CD14-positive monocyte (primary cell): Measurements from ENCODE around the gene GTF2F2. TPM values are rescaled to one million over a fixed set of nuclear protein-coding genes. Genes with fewer than 3 reads are reported as not detected.

Experiments
- DNase-seq, 3 donors: peaks; one replicate each; pipeline ENCODE4 v3.0.0-alpha.2; 2011 to 2022
- H2AFZ ChIP-seq: 2 replicates; pipeline ENCODE4 v1.6.0; 2012; ENCODE audit warnings: mild to moderate bottlenecking, low read depth, low read length, inconsistent platforms; ENCODE audit not compliant: insufficient read depth, poor library complexity, severe bottlenecking
- H3K27ac ChIP-seq, 2 donors: 1 replicate in 1 of 2; 2 replicates in 1 of 2; pipeline ENCODE4 v1.5.1; 2012 to 2013; ENCODE audit warnings: low read length in 2 of 2, control low read depth in 1 of 2, inconsistent platforms in 1 of 2, low read depth in 1 of 2, mild to moderate bottlenecking in 1 of 2
- H3K27me3 ChIP-seq, 2 donors: one replicate each; pipeline versions ENCODE4 v1.6.0 to v1.6.1; 2011 to 2013; ENCODE audit warnings: low read length in 2 of 2; ENCODE audit not compliant: control insufficient read depth in 2 of 2, insufficient read depth in 2 of 2
- H3K36me3 ChIP-seq, 2 donors: replicated peaks in 1 of 2; 1 replicate in 1 of 2; 2 replicates in 1 of 2; pipeline versions ENCODE4 v1.5.1 to v1.6.1; 2012 to 2013; ENCODE audit warnings: low read length in 2 of 2, control low read depth in 1 of 2, inconsistent platforms in 1 of 2, mild to moderate bottlenecking in 1 of 2; ENCODE audit not compliant: insufficient read depth in 2 of 2, control insufficient read depth in 1 of 2
- H3K4me1 ChIP-seq, 2 donors: 1 replicate in 1 of 2; 2 replicates in 1 of 2; pipeline versions ENCODE4 v1.5.1 to v1.6.1; 2012 to 2013; ENCODE audit warnings: low read length in 2 of 2, control low read depth in 1 of 2, inconsistent platforms in 1 of 2, mild to moderate bottlenecking in 1 of 2, moderate library complexity in 1 of 2; ENCODE audit not compliant: insufficient read depth in 2 of 2, control insufficient read depth in 1 of 2
- H3K4me2 ChIP-seq: replicated peaks from 2 replicates; pipeline ENCODE3; 2012; ENCODE audit warnings: low read length, moderate library complexity, mild to moderate bottlenecking; ENCODE audit not compliant: poor library complexity, severe bottlenecking; ENCODE audit errors: extremely low read depth
- H3K4me3 ChIP-seq, 3 experiments: fragments of 200-600 bp in 1 of 3; sonication (generic) in 1 of 3; replicated peaks in 1 of 3; 1 replicate in 2 of 3; 2 replicates in 1 of 3; pipeline ENCODE4 v1.5.1; 2011 to 2013; ENCODE audit warnings: low read length in 3 of 3, mild to moderate bottlenecking in 3 of 3, control low read depth in 2 of 3, low read depth in 2 of 3, inconsistent platforms in 1 of 3, moderate library complexity in 1 of 3
- H3K79me2 ChIP-seq: 2 replicates; pipeline ENCODE4 v1.6.0; 2012; ENCODE audit warnings: mild to moderate bottlenecking, control low read depth, inconsistent platforms, low read length, moderate library complexity; ENCODE audit not compliant: insufficient read depth
- H3K9ac ChIP-seq: 2 replicates; pipeline ENCODE4 v1.6.0; 2017; ENCODE audit warnings: low read length, mild to moderate bottlenecking; ENCODE audit not compliant: insufficient read depth, poor library complexity, severe bottlenecking
- H3K9me3 ChIP-seq, 2 donors: replicated peaks in 1 of 2; 1 replicate in 1 of 2; 2 replicates in 1 of 2; pipeline versions ENCODE4 v1.5.1 to v1.6.1; 2012 to 2013; ENCODE audit warnings: low read length in 2 of 2, control low read depth in 1 of 2; ENCODE audit not compliant: control insufficient read depth in 1 of 2, insufficient read depth in 1 of 2
- H4K20me1 ChIP-seq: 2 replicates; pipeline ENCODE4 v1.6.0; 2012; ENCODE audit warnings: mild to moderate bottlenecking, low read length, control low read depth, moderate library complexity; ENCODE audit not compliant: insufficient read depth
- H3K27ac Mint-ChIP-seq, 7 donors: one replicate each; pipeline ENCODE4 v1.8.0; 2020; ENCODE audit warnings: mild to moderate bottlenecking in 7 of 7, mixed read lengths in 7 of 7, moderate library complexity in 6 of 7, inconsistent platforms in 2 of 7
- H3K27me3 Mint-ChIP-seq, 3 donors: one replicate each; pipeline ENCODE4 v1.8.0; 2021 to 2022; ENCODE audit warnings: low read depth in 3 of 3, mild to moderate bottlenecking in 3 of 3, mixed read lengths in 3 of 3, moderate library complexity in 3 of 3, inconsistent platforms in 1 of 3
- H3K36me3 Mint-ChIP-seq, 2 donors: one replicate each; pipeline ENCODE4 v1.8.0; 2020; ENCODE audit warnings: mixed read lengths in 2 of 2, inconsistent platforms in 1 of 2, mild to moderate bottlenecking in 1 of 2
- H3K4me1 Mint-ChIP-seq: one replicate; pipeline ENCODE4 v1.8.0; 2020; ENCODE audit warnings: mild to moderate bottlenecking, mixed read lengths
- H3K4me3 Mint-ChIP-seq, 2 donors: one replicate each; pipeline ENCODE4 v1.8.0; 2020; ENCODE audit warnings: mild to moderate bottlenecking in 2 of 2, mixed read lengths in 2 of 2, moderate library complexity in 1 of 2
- H3K9me3 Mint-ChIP-seq, 7 donors: one replicate each; pipeline ENCODE4 v1.8.0; 2020 to 2022; ENCODE audit warnings: mixed read lengths in 7 of 7, mild to moderate bottlenecking in 6 of 7, moderate library complexity in 6 of 7, inconsistent platforms in 2 of 7
- WGBS: methylation state at CpG from one replicate; pipeline ENCODE4 v1.1.5; 2013; ENCODE audit warnings: missing lambda C conversion rate; ENCODE audit not compliant: insufficient coverage; 5-methylcytosine and 5-hydroxymethylcytosine counted together
- intact Hi-C, 2 donors: fragments of 100-400 bp; cut with micrococcal nuclease; formaldehyde crosslinking; loops; one replicate each; pipeline versions ENCODE4 v1.15.0 to v1.15.1; 2023
- polyA plus RNA-seq, 3 donors: library from polyadenylated mRNA; depleted of rRNA in 1 of 3; unstranded in 2 of 3; stranded (reverse) in 1 of 3; fragments of 300-500 nt in 2 of 3; fragments of >200 nt in 1 of 3; fragmentation: Illumina TruSeq in 2 of 3; gene quantifications; 1 replicate in 2 of 3; 2 replicates in 1 of 3; pipeline ENCODE4 v1.2.3, GENCODE V29; 2012 to 2021
- TF ChIP-seq, protein P1 (sequence below): fragments of 200-600 bp; IDR thresholded peaks from one replicate; pipeline ENCODE4 v1.8.0; 2022; ENCODE audit warnings: antibody characterized with exemption, mild to moderate bottlenecking

Gene GTF2F2
- polyA plus RNA-seq, 3 donors = 8.1 to 10.4 (median 8.5) TPM

DNA sequence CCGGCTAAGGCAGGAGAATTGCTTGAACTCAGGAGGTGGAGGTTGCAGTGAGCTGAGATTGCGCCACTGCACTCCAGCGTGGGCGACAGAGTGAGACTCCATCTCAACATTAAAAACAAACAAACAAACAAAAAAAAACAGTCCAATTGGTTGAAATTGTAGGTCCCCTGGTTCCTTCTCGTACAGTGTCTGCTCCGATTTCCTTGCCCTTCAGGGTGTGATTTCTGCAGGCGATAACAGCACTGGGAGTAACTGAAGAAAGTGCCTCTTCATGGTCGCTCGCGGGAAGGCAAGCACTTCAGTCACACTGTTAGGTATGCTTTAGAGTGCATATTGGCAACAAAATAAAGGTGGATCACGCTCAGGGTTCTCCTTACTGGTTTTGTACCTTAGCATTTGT lies 181.0 kb downstream of the GTF2F2 start:
- H3K4me1 Mint-ChIP-seq = peaks cover 3% of the 10 kb centered on the region
- intact Hi-C loops = no loop called here
- Histone ChIP-seq H4K20me1 (no peaks in the 10 kb centered on the region), H3K4me3 (no peak overlapping the region), H3K4me2 (no peak overlapping the region), H3K9ac (no peak overlapping the region), H3K79me2 (no peaks in the 10 kb centered on the region), H3K36me3 (no peaks in the 10 kb centered on the region), H3K27me3 (no peaks in the 10 kb centered on the region), H2AFZ (no peak overlapping the region), H3K4me1 (no peaks in the 10 kb centered on the region), H3K9me3 (no peaks in the 10 kb centered on the region), H3K27ac (no peak overlapping the region)
- H3K4me3 Mint-ChIP-seq = no peak overlapping the region
- H3K27me3 Mint-ChIP-seq = peaks cover 0 to 17% (median 10%) of the 10 kb centered on the region in 3 donors
- no peak overlapping the region for H3K27ac Mint-ChIP-seq
- TF ChIP-seq, protein P1, sequence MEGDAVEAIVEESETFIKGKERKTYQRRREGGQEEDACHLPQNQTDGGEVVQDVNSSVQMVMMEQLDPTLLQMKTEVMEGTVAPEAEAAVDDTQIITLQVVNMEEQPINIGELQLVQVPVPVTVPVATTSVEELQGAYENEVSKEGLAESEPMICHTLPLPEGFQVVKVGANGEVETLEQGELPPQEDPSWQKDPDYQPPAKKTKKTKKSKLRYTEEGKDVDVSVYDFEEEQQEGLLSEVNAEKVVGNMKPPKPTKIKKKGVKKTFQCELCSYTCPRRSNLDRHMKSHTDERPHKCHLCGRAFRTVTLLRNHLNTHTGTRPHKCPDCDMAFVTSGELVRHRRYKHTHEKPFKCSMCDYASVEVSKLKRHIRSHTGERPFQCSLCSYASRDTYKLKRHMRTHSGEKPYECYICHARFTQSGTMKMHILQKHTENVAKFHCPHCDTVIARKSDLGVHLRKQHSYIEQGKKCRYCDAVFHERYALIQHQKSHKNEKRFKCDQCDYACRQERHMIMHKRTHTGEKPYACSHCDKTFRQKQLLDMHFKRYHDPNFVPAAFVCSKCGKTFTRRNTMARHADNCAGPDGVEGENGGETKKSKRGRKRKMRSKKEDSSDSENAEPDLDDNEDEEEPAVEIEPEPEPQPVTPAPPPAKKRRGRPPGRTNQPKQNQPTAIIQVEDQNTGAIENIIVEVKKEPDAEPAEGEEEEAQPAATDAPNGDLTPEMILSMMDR = no peak
- peaks cover 0 to 2% (median 0%) of the 10 kb centered on the region in 7 donors for H3K9me3 Mint-ChIP-seq
- WGBS = 73% methylated on average over 8 of the region's 11 CpGs
- H3K36me3 Mint-ChIP-seq = peaks cover 0 to 2% of the 10 kb centered on the region in 2 donors
- DNase-seq = no peak

- Histone ChIP-seq H3K79me2 (no peaks in the 10 kb centered on the region), H3K4me3 (no peak overlapping the region), H3K27ac (no peak overlapping the region), H4K20me1 (no peaks in the 10 kb centered on the region), H3K9me3 (no peaks in the 10 kb centered on the region), H3K36me3 (no peaks in the 10 kb centered on the region), H2AFZ (no peak overlapping the region), H3K4me1 (no peaks in the 10 kb centered on the region), H3K9ac (no peak overlapping the region), H3K4me2 (no peak overlapping the region), H3K27me3 (no peaks in the 10 kb centered on the region)
- intact Hi-C loops = no loop called here
- 68% methylated on average over 3 of the region's 3 CpGs for WGBS
- DNase-seq = no peak
- peaks cover 0 to 17% (median 10%) of the 10 kb centered on the region in 3 donors for H3K27me3 Mint-ChIP-seq
- no peaks in the 10 kb centered on the region for H3K36me3 Mint-ChIP-seq
- TF ChIP-seq, protein P1 = no peak
- H3K4me3 Mint-ChIP-seq = no peak overlapping the region
- peaks cover 3% of the 10 kb centered on the region for H3K4me1 Mint-ChIP-seq
- peaks cover 0 to 2% (median 0%) of the 10 kb centered on the region in 7 donors for H3K9me3 Mint-ChIP-seq
- H3K27ac Mint-ChIP-seq = no peak overlapping the region
These were observed 182.2 kb downstream of the GTF2F2 start for GRCh38 chr13:45302507-45302906.
